ENCODE results near the gene MINDY4. TPM values are rescaled to one million over a fixed set of nuclear protein-coding genes. Genes with fewer than 3 reads are reported as not detected.

Gene MINDY4
- total and polyA plus RNA-seq, 2 of the 4 experiments (the other 2 are of a cell fraction): 1.8 to 3.6 TPM

GRCh38 chr7:30862995-30863705 is 91.9 kb downstream of the MINDY4 start:
- Histone ChIP-seq H3K14ac (replicated peaks; ENCODE audit: low read depth, low read length) (peak overlapping the region; percentile 33), H4K91ac (ENCODE audit: insufficient read depth, low read depth, low read length) (no peak overlapping the region), H2AK5ac (ENCODE audit: low read depth, low read length) (peak overlapping the region; percentile 59; the same call in 1 of the 2 replicates), H2AFZ (replicated peaks; ENCODE audit: low read length, poor library complexity) (peak overlapping the region; percentile 28), H4K5ac (ENCODE audit: low read depth, low read length) (peak overlapping the region; percentile 14; the same call in 1 of the 2 replicates), H3K18ac (ENCODE audit: low read depth, low read length) (peak overlapping the region; percentile 53; the same call in 1 of the 2 replicates), H3K9me3 (ENCODE audit: control insufficient read depth, insufficient read depth, low read length) (no peaks in the 10 kb centered on the region), H3K9ac (ENCODE audit: low read depth, low read length) (no peak overlapping the region), H2BK5ac (ENCODE audit: low read depth, low read length, poor library complexity, severe bottlenecking) (no peak overlapping the region), H3K79me1 (ENCODE audit: low read depth in 1 of 2, low read length in 2 of 2) (no peaks in the 10 kb centered on the region), H2BK120ac (ENCODE audit: low read depth, low read length) (no peak overlapping the region), H3K23ac (ENCODE audit: low read depth, low read length) (peak overlapping the region; percentile 8; the same call in 1 of the 2 replicates), H4K8ac (ENCODE audit: low read depth in 2 of 2, low read length in 2 of 2) (no peak overlapping the region), H2AK9ac (replicated peaks; ENCODE audit: low read depth, low read length, poor library complexity) (no peak overlapping the region), H3K36me3 (ENCODE audit: control insufficient read depth, insufficient read depth, low read length) (no peaks in the 10 kb centered on the region), H3K4ac (ENCODE audit: low read depth, low read length) (peak overlapping the region; percentile 37), H3K4me2 (ENCODE audit: low read depth, low read length) (no peak overlapping the region; the same call in 1 of the 2 replicates), H2BK15ac (ENCODE audit: low read depth, low read length) (no peak overlapping the region), H3K27ac (ENCODE audit: insufficient read depth, low read length) (peak overlapping the region; percentile 43; the same call in 1 of the 2 replicates), H3K4me1 (ENCODE audit: control insufficient read depth, insufficient read depth, low read length) (peaks cover 9% of the 10 kb centered on the region), H3K4me3 (ENCODE audit: insufficient read depth, low read depth, low read length) (no peak overlapping the region), H2BK20ac (ENCODE audit: low read depth, low read length) (no peak overlapping the region), H3K9me1 (ENCODE audit: insufficient read depth, low read length) (peaks cover 16% of the 10 kb centered on the region), H4K20me1 (ENCODE audit: insufficient read depth, low read length) (no peaks in the 10 kb centered on the region; the same call in 1 of the 2 replicates), H3K56ac (ENCODE audit: extremely low read depth, insufficient read depth, low read length) (no peak overlapping the region), H3K27me3 (ENCODE audit: control insufficient read depth, insufficient read depth, low read length) (no peaks in the 10 kb centered on the region)
- ATAC-seq (ENCODE audit: low read depth) (peak; percentile 15), DNase-seq (no peak)
- in situ Hi-C loops (cut with MboI; ENCODE audit: low sequenced_read_pairs) (no loop called here), dilution Hi-C loops (cut with HindIII; ENCODE audit: low sequenced_read_pairs, unreplicated experiment) (no loop called here), intact Hi-C loops (cut with micrococcal nuclease) (no loop called here)
- ChIA-PET CTCF (no interaction called here), POLR2A (ENCODE audit: unreplicated experiment) (no interaction called here)
- no TSS peak for BruUV-seq (replicated peaks)
- 47% methylated on average over 5 of the region's 9 CpGs; no CpG with 5 or more reads in 1 of the 2 experiments for WGBS, 2 experiments (ENCODE audit: extremely low coverage in 2 of 2, insufficient read length in 1 of 2)
- TF ChIP-seq RFX5 (IDR thresholded peaks at IDR 0.05; ENCODE audit: low read depth, low read length) (no peak), BHLHE40 (IDR thresholded peaks at IDR 0.05; ENCODE audit: low read depth, low read length) (no peak), NFE2L2 (IDR thresholded peaks at IDR 0.05; ENCODE audit: low read depth, low read length) (no peak), CTCF (conservative IDR thresholded peaks at IDR 0.05; ENCODE audit: low read depth, low read length) (no peak), FOS (IDR thresholded peaks at IDR 0.05; ENCODE audit: low read depth, low read length) (no peak), CHD1 (IDR thresholded peaks at IDR 0.05; ENCODE audit: low read depth, low read length) (no peak), ELK1 (IDR thresholded peaks at IDR 0.05; ENCODE audit: borderline replicate concordance, low read depth, low read length) (no peak), SMC3 (IDR thresholded peaks at IDR 0.05; ENCODE audit: low read depth, low read length) (no peak), CEBPB (IDR thresholded peaks at IDR 0.05; ENCODE audit: low read depth, low read length) (no peak), RAD21 (IDR thresholded peaks at IDR 0.05; ENCODE audit: low read length) (no peak), USF2 (IDR thresholded peaks at IDR 0.05; ENCODE audit: low read depth, low read length) (no peak), MAZ (IDR thresholded peaks at IDR 0.05; ENCODE audit: borderline replicate concordance, low read depth, low read length) (no peak), MAFK (IDR thresholded peaks at IDR 0.05; ENCODE audit: low read depth, low read length) (no peak), POLR2A (IDR thresholded peaks at IDR 0.05; ENCODE audit: low read depth, low read length) (no peak), MXI1 (IDR thresholded peaks at IDR 0.05; ENCODE audit: borderline replicate concordance, low read depth, low read length) (no peak)

Data from IMR-90 (cell line).